IMR-90 (cell line): ENCODE measurements around the gene SCRN2. TPM values are rescaled to one million over a fixed set of nuclear protein-coding genes. Genes with fewer than 3 reads are reported as not detected.

ENCODE experiments used
- ATAC-seq: fragments of 200-7000 bp; cut with Tn5 transposase; 2 replicates; pipeline ENCODE4 v1.9.1; 2020; ENCODE audit warnings: low read depth, mild to moderate bottlenecking, moderate library complexity
- BruUV-seq: library from RNA; stranded (reverse); fragments of 400-500 nt; replicated peaks from 2 replicates; lab custom pipeline; 2021; lab: Mats Ljungman, UMichigan
- CTCF ChIA-PET: fragments of 300-600 bp; formaldehyde crosslinking; extraction: SDS; loops from one replicate; lab custom pipeline; 2021; ENCODE audit warnings: antibody characterized with exemption; lab: Yijun Ruan, JAX
- POLR2A ChIA-PET: fragments of 300-600 bp; sonication (Branson Sonifier 250); formaldehyde crosslinking; loops from one replicate; lab custom pipeline; 2022; ENCODE audit warnings: antibody characterized with exemption; ENCODE audit not compliant: unreplicated experiment; lab: Charles Lee
- DNase-seq: peaks from one replicate; pipeline ENCODE4 v3.0.0; 2013
- H2AFZ ChIP-seq: replicated peaks from 2 replicates; pipeline ENCODE3; 2013; ENCODE audit warnings: low read length, mild to moderate bottlenecking; ENCODE audit not compliant: poor library complexity
- H2AK5ac ChIP-seq: 2 replicates; pipeline ENCODE4 v1.6.1; 2013; ENCODE audit warnings: low read depth, low read length, inconsistent platforms
- H2AK9ac ChIP-seq: replicated peaks from 2 replicates; pipeline ENCODE3; 2013; ENCODE audit warnings: mild to moderate bottlenecking, low read depth, low read length, moderate library complexity; ENCODE audit not compliant: poor library complexity
- H2BK120ac ChIP-seq: 2 replicates; pipeline ENCODE4 v1.6.1; 2013; ENCODE audit warnings: low read depth, low read length, inconsistent platforms
- H2BK15ac ChIP-seq: 3 replicates; pipeline ENCODE4 v1.6.1; 2013; ENCODE audit warnings: low read depth, low read length, inconsistent platforms
- H2BK20ac ChIP-seq: 2 replicates; pipeline ENCODE4 v1.6.1; 2013; ENCODE audit warnings: low read depth, mild to moderate bottlenecking, inconsistent platforms, low read length, moderate library complexity
- H2BK5ac ChIP-seq: 2 replicates; pipeline ENCODE4 v1.6.1; 2013; ENCODE audit warnings: mild to moderate bottlenecking, low read depth, low read length, inconsistent platforms; ENCODE audit not compliant: poor library complexity, severe bottlenecking
- H3K14ac ChIP-seq: replicated peaks from 2 replicates; pipeline ENCODE4 v1.6.1; 2013; ENCODE audit warnings: low read depth, low read length, inconsistent platforms
- H3K18ac ChIP-seq: 2 replicates; pipeline ENCODE4 v1.6.1; 2013; ENCODE audit warnings: low read depth, low read length, control low read depth
- H3K23ac ChIP-seq: 2 replicates; pipeline ENCODE4 v1.6.1; 2013; ENCODE audit warnings: low read depth, low read length, inconsistent platforms
- H3K27ac ChIP-seq: 2 replicates; pipeline ENCODE4 v1.5.1; 2013; ENCODE audit warnings: mild to moderate bottlenecking, control low read depth, low read length; ENCODE audit not compliant: insufficient read depth
- H3K27me3 ChIP-seq: 2 replicates; pipeline ENCODE4 v1.6.1; 2013; ENCODE audit warnings: low read length; ENCODE audit not compliant: control insufficient read depth, insufficient read depth
- H3K36me3 ChIP-seq: 2 replicates; pipeline ENCODE4 v1.6.1; 2013; ENCODE audit warnings: low read length, mixed read lengths; ENCODE audit not compliant: control insufficient read depth, insufficient read depth
- H3K4ac ChIP-seq: 2 replicates; pipeline ENCODE4 v1.6.1; 2013; ENCODE audit warnings: low read depth, low read length, inconsistent platforms
- H3K4me1 ChIP-seq: 2 replicates; pipeline ENCODE4 v1.6.1; 2013; ENCODE audit warnings: low read length, mixed read lengths; ENCODE audit not compliant: control insufficient read depth, insufficient read depth
- H3K4me2 ChIP-seq: 2 replicates; pipeline ENCODE4 v1.6.1; 2013; ENCODE audit warnings: low read depth, mild to moderate bottlenecking, control low read depth, low read length, moderate library complexity
- H3K4me3 ChIP-seq: 2 replicates; pipeline ENCODE4 v1.5.1; 2013; ENCODE audit warnings: low read depth, mild to moderate bottlenecking, control low read depth, low read length, moderate library complexity; ENCODE audit not compliant: insufficient read depth
- H3K56ac ChIP-seq: 2 replicates; pipeline ENCODE4 v1.6.1; 2013; ENCODE audit warnings: low read length, inconsistent platforms; ENCODE audit not compliant: insufficient read depth; ENCODE audit errors: extremely low read depth
- H3K79me1 ChIP-seq, 2 experiments: 2 replicates each; pipeline ENCODE4 v1.6.1; 2013; ENCODE audit warnings: low read length in 2 of 2, inconsistent platforms in 1 of 2, low read depth in 1 of 2
- H3K9ac ChIP-seq: 2 replicates; pipeline ENCODE4 v1.6.1; 2013; ENCODE audit warnings: low read depth, low read length, control low read depth
- H3K9me1 ChIP-seq: 2 replicates; pipeline ENCODE4 v1.6.1; 2013; ENCODE audit warnings: low read length, inconsistent platforms; ENCODE audit not compliant: insufficient read depth
- H3K9me3 ChIP-seq: 2 replicates; pipeline ENCODE4 v1.6.1; 2013; ENCODE audit warnings: low read length; ENCODE audit not compliant: control insufficient read depth, insufficient read depth
- H4K20me1 ChIP-seq: 2 replicates; pipeline ENCODE4 v1.6.1; 2013; ENCODE audit warnings: low read length, inconsistent platforms; ENCODE audit not compliant: insufficient read depth
- H4K5ac ChIP-seq: 2 replicates; pipeline ENCODE4 v1.6.1; 2013; ENCODE audit warnings: mild to moderate bottlenecking, low read depth, low read length, control low read depth
- H4K8ac ChIP-seq, 2 experiments: 2 replicates each; pipeline ENCODE4 v1.6.1; 2013; ENCODE audit warnings: low read depth in 2 of 2, low read length in 2 of 2, control low read depth in 1 of 2, inconsistent platforms in 1 of 2
- H4K91ac ChIP-seq: 2 replicates; pipeline ENCODE4 v1.6.1; 2013; ENCODE audit warnings: low read depth, low read length, inconsistent platforms; ENCODE audit not compliant: insufficient read depth
- CEBPB ChIP-seq: IDR thresholded peaks from 2 replicates; pipeline ENCODE4 v1.6.1; 2012; ENCODE audit warnings: low read depth, low read length, improper control_type of control experiment
- CHD1 ChIP-seq: IDR thresholded peaks from 2 replicates; pipeline ENCODE4 v1.6.1; 2012; ENCODE audit warnings: low read depth, low read length, improper control_type of control experiment
- FOS ChIP-seq: fragments of 150-350 bp; IDR thresholded peaks from 2 replicates; pipeline ENCODE4 v1.6.1; 2016; ENCODE audit warnings: low read depth, low read length
- MAZ ChIP-seq: IDR thresholded peaks from 2 replicates; pipeline ENCODE4 v1.6.1; 2012; ENCODE audit warnings: low read depth, mild to moderate bottlenecking, low read length, improper control_type of control experiment, moderate library complexity, borderline replicate concordance
- MXI1 ChIP-seq: IDR thresholded peaks from 2 replicates; pipeline ENCODE4 v1.6.1; 2012; ENCODE audit warnings: low read depth, mild to moderate bottlenecking, low read length, moderate library complexity, borderline replicate concordance
- NFE2L2 ChIP-seq: fragments of 150-350 bp; IDR thresholded peaks from 2 replicates; pipeline ENCODE4 v1.6.1; 2016; ENCODE audit warnings: low read depth, mild to moderate bottlenecking, low read length
- POLR2A ChIP-seq: IDR thresholded peaks from 2 replicates; pipeline ENCODE4 v1.6.1; 2012; ENCODE audit warnings: mild to moderate bottlenecking, low read depth, low read length
- RAD21 ChIP-seq: IDR thresholded peaks from 2 replicates; pipeline ENCODE4 v1.6.1; 2012; ENCODE audit warnings: low read length, improper control_type of control experiment
- RCOR1 ChIP-seq: IDR thresholded peaks from 2 replicates; pipeline ENCODE4 v1.6.1; 2012; ENCODE audit warnings: mild to moderate bottlenecking, low read length, improper control_type of control experiment; ENCODE audit not compliant: insufficient replicate concordance
- RFX5 ChIP-seq: IDR thresholded peaks from 2 replicates; pipeline ENCODE4 v1.8.0; 2012; ENCODE audit warnings: low read depth, mild to moderate bottlenecking, low read length, moderate library complexity
- SMC3 ChIP-seq: fragments of 150-350 bp; IDR thresholded peaks from 2 replicates; pipeline ENCODE4 v1.6.1; 2016; ENCODE audit warnings: low read depth, mild to moderate bottlenecking, antibody characterized with exemption, low read length, moderate library complexity
- WGBS, 2 experiments: methylation state at CpG; one replicate each; pipeline versions ENCODE4 v1.1.5 to v1.1.7; 2013; ENCODE audit warnings: missing lambda C conversion rate in 2 of 2; ENCODE audit not compliant: insufficient read length in 1 of 2; ENCODE audit errors: extremely low coverage in 2 of 2; 5-methylcytosine and 5-hydroxymethylcytosine counted together
- dilution Hi-C: fragments of 300-500 bp; cut with HindIII; formaldehyde crosslinking; loops from one replicate; pipeline ENCODE4 v1.14.3; 2018; ENCODE audit warnings: low sequenced_read_pairs; ENCODE audit not compliant: unreplicated experiment
- in situ Hi-C: fragments of 300-500 bp; cut with MboI; formaldehyde crosslinking; loops from 3 replicates; pipeline ENCODE4 v1.14.3; 2019; ENCODE audit warnings: low sequenced_read_pairs, inconsistent platforms, mixed read lengths
- intact Hi-C: fragments of 100-400 bp; cut with micrococcal nuclease; formaldehyde crosslinking; loops from 2 replicates; pipeline ENCODE4 v1.10.0; 2022
- polyA plus RNA-seq, 3 experiments: library from polyadenylated mRNA; depleted of rRNA; stranded (reverse); fragments of >200 nt; gene quantifications; 2 replicates each; pipeline ENCODE4 v1.2.3, GENCODE V29; 2012; ENCODE audit warnings: low replicate concordance in 1 of 3
- total RNA-seq: library from RNA; depleted of rRNA; stranded (reverse); fragments of >200 nt; gene quantifications from 2 replicates; pipeline ENCODE4 v1.2.3, GENCODE V29; 2012
- TF ChIP-seq, protein P1 (sequence below): conservative IDR thresholded peaks from 2 replicates; pipeline ENCODE4 v1.5.1; 2012; ENCODE audit warnings: mild to moderate bottlenecking, low read depth, low read length, improper control_type of control experiment
- TF ChIP-seq, protein P2 (sequence below): fragments of 150-350 bp; IDR thresholded peaks from 2 replicates; pipeline ENCODE4 v1.6.1; 2017; ENCODE audit warnings: mild to moderate bottlenecking, antibody characterized with exemption, low read length, low read depth
- TF ChIP-seq, protein P3 (sequence below): fragments of 150-350 bp; IDR thresholded peaks from 2 replicates; pipeline ENCODE4 v1.6.1; 2016; ENCODE audit warnings: low read depth, mild to moderate bottlenecking, low read length, moderate library complexity, borderline replicate concordance

Gene SCRN2
- total and polyA plus RNA-seq, 2 of the 4 experiments (the other 2 are of a cell fraction) = 17.2 to 31.0 TPM

DNA sequence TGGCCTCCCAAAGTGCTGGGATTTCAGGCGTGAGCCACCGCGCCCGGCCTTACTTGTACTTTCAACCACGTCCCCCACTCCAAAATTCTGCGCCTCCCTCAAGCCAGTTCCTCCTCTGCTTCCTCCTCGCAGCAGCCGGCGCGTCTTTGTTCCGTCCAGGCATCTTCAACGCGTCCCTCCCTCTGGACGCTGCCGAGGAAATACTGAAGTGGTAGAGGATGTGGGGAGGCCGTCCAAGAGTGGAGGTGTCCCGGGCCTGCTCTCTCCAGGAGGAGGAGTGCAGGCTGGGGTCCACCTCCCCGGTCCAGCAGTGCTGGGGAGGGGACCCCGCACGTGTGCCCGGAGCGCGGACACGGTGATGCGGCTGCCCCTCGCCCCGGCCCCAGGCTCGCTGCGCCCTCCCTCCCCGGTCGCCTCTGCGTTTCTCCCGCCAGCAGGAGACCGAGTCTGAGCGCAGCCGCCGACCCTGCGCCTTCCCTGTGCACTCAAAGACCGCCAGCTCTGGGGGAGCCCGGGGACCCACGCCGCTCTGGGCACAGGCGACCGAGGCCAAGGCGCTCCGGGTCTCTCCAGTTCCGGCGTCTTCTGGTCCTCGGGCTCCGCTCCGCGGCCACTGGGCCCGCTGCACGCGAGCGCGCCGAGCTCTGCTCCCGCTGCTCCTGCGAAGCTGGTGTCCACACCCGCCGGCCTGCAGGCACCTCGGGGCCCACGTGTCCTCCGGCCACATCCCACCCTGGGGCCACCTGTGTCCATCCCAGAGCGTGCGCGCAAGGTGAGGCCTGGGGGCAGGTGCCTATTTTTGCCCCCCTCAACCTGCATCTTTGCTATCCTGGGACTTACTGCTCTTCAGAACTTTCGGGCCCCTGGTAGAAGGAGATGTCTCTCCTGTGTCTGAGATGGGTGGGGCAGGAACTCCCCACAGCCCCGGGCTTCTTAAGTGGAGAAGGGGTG lies 51.2 kb downstream of the SCRN2 start:
- Histone ChIP-seq H3K9me1 (no peaks in the 10 kb centered on the region), H2AK9ac (no peak overlapping the region), H2AFZ (peak overlapping the region; percentile 77), H4K5ac (no peak overlapping the region), H2BK5ac (no peak overlapping the region), H3K4ac (no peak overlapping the region), H2AK5ac (no peak overlapping the region), H3K36me3 (no peaks in the 10 kb centered on the region), H3K4me3 (peak overlapping the region; percentile 40), H3K4me2 (peak overlapping the region; percentile 84), H3K18ac (no peak overlapping the region), H3K4me1 (no peaks in the 10 kb centered on the region), H3K27me3 (peaks cover 53% of the 10 kb centered on the region), H3K23ac (no peak overlapping the region), H3K9me3 (no peaks in the 10 kb centered on the region), H2BK20ac (no peak overlapping the region), H4K91ac (no peak overlapping the region), H4K8ac (no peak overlapping the region), H2BK15ac (no peak overlapping the region), H3K79me1 (no peaks in the 10 kb centered on the region), H3K14ac (no peak overlapping the region), H3K27ac (no peak overlapping the region), H4K20me1 (no peaks in the 10 kb centered on the region), H3K56ac (no peak overlapping the region), H3K9ac (no peak overlapping the region), H2BK120ac (no peak overlapping the region)
- ChIA-PET CTCF (interaction anchor here (0.6 to 1.0 kb wide), 4 partner anchors 8 to 92 kb away, joined by 3 to 5 read pairs (median 4); partner anchors contain the start of gene TBX21), POLR2A (no interaction called here)
- DNase-seq (peak; percentile 38), ATAC-seq (peak; percentile 98)
- no TSS peak for BruUV-seq
- WGBS, 2 experiments = 3% methylated on average over 30 of the region's 70 CpGs; no CpG with 5 or more reads in 1 of the 2 experiments
- dilution Hi-C loops = no loop called here
- in situ Hi-C loops = no loop called here
- intact Hi-C loops = loop anchor here (2.0 kb wide), 1 partner anchor 91 kb away; no protein-coding TSS in a partner anchor
- TF ChIP-seq, protein P1, sequence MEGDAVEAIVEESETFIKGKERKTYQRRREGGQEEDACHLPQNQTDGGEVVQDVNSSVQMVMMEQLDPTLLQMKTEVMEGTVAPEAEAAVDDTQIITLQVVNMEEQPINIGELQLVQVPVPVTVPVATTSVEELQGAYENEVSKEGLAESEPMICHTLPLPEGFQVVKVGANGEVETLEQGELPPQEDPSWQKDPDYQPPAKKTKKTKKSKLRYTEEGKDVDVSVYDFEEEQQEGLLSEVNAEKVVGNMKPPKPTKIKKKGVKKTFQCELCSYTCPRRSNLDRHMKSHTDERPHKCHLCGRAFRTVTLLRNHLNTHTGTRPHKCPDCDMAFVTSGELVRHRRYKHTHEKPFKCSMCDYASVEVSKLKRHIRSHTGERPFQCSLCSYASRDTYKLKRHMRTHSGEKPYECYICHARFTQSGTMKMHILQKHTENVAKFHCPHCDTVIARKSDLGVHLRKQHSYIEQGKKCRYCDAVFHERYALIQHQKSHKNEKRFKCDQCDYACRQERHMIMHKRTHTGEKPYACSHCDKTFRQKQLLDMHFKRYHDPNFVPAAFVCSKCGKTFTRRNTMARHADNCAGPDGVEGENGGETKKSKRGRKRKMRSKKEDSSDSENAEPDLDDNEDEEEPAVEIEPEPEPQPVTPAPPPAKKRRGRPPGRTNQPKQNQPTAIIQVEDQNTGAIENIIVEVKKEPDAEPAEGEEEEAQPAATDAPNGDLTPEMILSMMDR = peak; percentile 54
- TF ChIP-seq POLR2A = no peak
- TF ChIP-seq MAZ = no peak
- no peak for TF ChIP-seq FOS
- TF ChIP-seq RFX5 = no peak
- TF ChIP-seq SMC3 = peak; percentile 40
- no peak for TF ChIP-seq CEBPB
- TF ChIP-seq RAD21 = peak; percentile 61
- TF ChIP-seq, protein P2, sequence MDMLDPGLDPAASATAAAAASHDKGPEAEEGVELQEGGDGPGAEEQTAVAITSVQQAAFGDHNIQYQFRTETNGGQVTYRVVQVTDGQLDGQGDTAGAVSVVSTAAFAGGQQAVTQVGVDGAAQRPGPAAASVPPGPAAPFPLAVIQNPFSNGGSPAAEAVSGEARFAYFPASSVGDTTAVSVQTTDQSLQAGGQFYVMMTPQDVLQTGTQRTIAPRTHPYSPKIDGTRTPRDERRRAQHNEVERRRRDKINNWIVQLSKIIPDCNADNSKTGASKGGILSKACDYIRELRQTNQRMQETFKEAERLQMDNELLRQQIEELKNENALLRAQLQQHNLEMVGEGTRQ = no peak
- no peak for TF ChIP-seq CHD1
- TF ChIP-seq RCOR1 = no peak
- no peak for TF ChIP-seq NFE2L2
- TF ChIP-seq, protein P3, sequence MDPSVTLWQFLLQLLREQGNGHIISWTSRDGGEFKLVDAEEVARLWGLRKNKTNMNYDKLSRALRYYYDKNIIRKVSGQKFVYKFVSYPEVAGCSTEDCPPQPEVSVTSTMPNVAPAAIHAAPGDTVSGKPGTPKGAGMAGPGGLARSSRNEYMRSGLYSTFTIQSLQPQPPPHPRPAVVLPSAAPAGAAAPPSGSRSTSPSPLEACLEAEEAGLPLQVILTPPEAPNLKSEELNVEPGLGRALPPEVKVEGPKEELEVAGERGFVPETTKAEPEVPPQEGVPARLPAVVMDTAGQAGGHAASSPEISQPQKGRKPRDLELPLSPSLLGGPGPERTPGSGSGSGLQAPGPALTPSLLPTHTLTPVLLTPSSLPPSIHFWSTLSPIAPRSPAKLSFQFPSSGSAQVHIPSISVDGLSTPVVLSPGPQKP = no peak
- no peak for TF ChIP-seq MXI1
